ENCODE results near the gene RASGRP1.

Gene RASGRP1

DNA sequence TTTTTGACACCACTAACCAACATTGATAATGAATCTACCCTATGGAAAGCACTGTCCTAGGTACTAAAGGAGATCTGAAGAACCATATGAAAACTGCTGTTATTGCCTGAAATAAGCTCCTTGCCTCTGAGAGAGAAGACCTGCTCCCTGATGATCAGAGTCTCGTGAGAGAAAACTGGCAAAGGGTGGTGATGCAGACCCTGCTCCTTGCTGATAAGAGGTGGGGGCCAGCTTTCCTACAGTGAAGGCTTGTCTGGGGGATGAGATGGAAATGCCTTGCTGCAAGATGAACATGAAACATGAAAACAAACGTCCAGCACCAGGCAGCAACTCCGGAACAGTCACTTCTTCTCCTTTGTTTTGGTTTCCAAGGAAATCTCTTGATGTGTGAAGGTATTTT is 31.9 kb downstream of the RASGRP1 start:
- TF ChIP-seq ZNF565 (CRISPR knock-in tag; conservative IDR thresholded peaks at IDR 0.05; ENCODE audit: low read depth): no peak
- TF ChIP-seq GLIS3 (CRISPR knock-in tag; IDR thresholded peaks at IDR 0.05): no peak
- TF ChIP-seq, protein P1, sequence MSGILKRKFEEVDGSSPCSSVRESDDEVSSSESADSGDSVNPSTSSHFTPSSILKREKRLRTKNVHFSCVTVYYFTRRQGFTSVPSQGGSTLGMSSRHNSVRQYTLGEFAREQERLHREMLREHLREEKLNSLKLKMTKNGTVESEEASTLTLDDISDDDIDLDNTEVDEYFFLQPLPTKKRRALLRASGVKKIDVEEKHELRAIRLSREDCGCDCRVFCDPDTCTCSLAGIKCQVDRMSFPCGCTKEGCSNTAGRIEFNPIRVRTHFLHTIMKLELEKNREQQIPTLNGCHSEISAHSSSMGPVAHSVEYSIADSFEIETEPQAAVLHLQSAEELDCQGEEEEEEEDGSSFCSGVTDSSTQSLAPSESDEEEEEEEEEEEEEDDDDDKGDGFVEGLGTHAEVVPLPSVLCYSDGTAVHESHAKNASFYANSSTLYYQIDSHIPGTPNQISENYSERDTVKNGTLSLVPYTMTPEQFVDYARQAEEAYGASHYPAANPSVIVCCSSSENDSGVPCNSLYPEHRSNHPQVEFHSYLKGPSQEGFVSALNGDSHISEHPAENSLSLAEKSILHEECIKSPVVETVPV (CRISPR knock-in tag; IDR thresholded peaks at IDR 0.05): no peak
- ATAC-seq: no peak

DNA sequence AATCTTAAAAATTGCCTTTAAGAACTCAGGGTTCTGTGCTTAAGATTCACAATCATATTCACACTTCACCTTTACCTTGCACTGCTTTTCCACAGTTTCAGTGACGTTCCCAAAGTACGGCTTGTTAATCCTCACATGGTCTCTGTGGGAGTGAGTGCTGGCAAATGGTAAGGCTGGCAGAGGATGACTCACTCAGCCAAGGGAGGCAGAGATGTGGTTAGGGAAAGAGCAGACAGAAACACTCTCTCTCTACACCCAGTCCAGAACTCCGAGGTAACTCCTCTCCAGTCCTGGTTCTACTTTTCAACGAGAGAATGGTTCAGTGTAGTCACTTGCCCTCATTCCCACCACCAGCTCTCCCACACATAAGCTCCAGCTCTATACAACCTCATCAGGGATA is 33.1 kb downstream of the RASGRP1 start:
- TF ChIP-seq ZNF565 (CRISPR knock-in tag; conservative IDR thresholded peaks at IDR 0.05; ENCODE audit: low read depth) (no peak), PPARA (CRISPR knock-in tag; IDR thresholded peaks at IDR 0.05; ENCODE audit: borderline replicate concordance) (no peak), OSR1 (CRISPR knock-in tag; IDR thresholded peaks at IDR 0.05) (no peak)
- peak; percentile 93 for ATAC-seq

DNA sequence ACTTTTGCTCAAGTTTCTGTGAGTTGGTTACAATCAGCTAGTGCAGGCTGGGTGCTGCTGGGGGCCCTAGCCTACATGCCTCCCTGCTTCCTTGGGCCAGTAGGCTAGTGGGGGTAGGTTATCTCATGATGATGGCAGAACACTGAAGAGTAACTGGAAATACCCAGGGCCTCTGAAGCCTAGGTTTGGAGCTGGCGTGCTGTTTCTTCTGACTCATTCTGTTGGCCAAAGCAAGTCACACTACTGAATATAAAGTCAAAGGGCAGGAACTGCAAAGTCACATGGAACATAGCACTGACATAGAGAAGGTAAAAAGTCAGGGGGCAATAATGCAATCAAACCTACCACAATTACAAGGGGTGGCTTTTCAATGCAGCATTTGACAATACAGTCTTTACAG is 34.5 kb downstream of the RASGRP1 start:
- no peak for ATAC-seq
- TF ChIP-seq ZNF70 (CRISPR knock-in tag; IDR thresholded peaks at IDR 0.05): no peak
- no peak for TF ChIP-seq RARB (CRISPR knock-in tag; IDR thresholded peaks at IDR 0.05)
- no peak for TF ChIP-seq ZNF565 (CRISPR knock-in tag; conservative IDR thresholded peaks at IDR 0.05; ENCODE audit: low read depth)
- no peak for TF ChIP-seq ZNF8 (CRISPR knock-in tag; IDR thresholded peaks at IDR 0.05)
- no peak for TF ChIP-seq ISL1 (CRISPR knock-in tag; IDR thresholded peaks at IDR 0.05)
- no peak for TF ChIP-seq ZFP3 (CRISPR knock-in tag; IDR thresholded peaks at IDR 0.05)
- TF ChIP-seq, protein P2, sequence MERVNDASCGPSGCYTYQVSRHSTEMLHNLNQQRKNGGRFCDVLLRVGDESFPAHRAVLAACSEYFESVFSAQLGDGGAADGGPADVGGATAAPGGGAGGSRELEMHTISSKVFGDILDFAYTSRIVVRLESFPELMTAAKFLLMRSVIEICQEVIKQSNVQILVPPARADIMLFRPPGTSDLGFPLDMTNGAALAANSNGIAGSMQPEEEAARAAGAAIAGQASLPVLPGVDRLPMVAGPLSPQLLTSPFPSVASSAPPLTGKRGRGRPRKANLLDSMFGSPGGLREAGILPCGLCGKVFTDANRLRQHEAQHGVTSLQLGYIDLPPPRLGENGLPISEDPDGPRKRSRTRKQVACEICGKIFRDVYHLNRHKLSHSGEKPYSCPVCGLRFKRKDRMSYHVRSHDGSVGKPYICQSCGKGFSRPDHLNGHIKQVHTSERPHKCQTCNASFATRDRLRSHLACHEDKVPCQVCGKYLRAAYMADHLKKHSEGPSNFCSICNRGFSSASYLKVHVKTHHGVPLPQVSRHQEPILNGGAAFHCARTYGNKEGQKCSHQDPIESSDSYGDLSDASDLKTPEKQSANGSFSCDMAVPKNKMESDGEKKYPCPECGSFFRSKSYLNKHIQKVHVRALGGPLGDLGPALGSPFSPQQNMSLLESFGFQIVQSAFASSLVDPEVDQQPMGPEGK (CRISPR knock-in tag; IDR thresholded peaks at IDR 0.05; ENCODE audit: borderline replicate concordance): no peak
- TF ChIP-seq, protein P3, sequence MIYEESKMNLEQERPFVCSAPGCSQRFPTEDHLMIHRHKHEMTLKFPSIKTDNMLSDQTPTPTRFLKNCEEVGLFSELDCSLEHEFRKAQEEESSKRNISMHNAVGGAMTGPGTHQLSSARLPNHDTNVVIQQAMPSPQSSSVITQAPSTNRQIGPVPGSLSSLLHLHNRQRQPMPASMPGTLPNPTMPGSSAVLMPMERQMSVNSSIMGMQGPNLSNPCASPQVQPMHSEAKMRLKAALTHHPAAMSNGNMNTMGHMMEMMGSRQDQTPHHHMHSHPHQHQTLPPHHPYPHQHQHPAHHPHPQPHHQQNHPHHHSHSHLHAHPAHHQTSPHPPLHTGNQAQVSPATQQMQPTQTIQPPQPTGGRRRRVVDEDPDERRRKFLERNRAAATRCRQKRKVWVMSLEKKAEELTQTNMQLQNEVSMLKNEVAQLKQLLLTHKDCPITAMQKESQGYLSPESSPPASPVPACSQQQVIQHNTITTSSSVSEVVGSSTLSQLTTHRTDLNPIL (CRISPR knock-in tag; IDR thresholded peaks at IDR 0.05; ENCODE audit: low read depth): no peak
- TF ChIP-seq ZC3H10 (CRISPR knock-in tag; IDR thresholded peaks at IDR 0.05): no peak

DNA sequence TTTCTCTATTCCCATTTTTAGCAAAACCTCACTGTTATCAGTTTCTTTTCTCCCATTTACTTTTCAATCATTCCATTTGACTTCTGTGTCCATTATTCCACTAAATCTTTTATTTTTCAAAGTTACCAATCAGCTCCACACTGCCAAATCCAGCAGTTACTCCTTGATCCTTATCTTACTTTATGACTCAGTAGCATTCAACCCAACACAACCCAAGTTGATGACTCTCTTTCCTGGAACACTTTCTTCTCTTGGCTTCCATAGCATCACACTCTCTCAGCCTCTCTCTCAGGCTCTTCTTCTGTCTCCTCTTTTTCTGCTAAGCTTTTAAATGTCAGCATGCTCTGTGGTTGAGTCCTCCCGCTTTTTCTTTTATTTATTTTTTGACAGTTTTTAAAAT is 36.3 kb downstream of the RASGRP1 start:
- TF ChIP-seq GLIS3 (CRISPR knock-in tag; IDR thresholded peaks at IDR 0.05) (no peak), ZNF565 (CRISPR knock-in tag; conservative IDR thresholded peaks at IDR 0.05; ENCODE audit: low read depth) (no peak), ISL1 (CRISPR knock-in tag; IDR thresholded peaks at IDR 0.05) (no peak; the same call in 1 of the 2 replicates), BACH2 (CRISPR knock-in tag; IDR thresholded peaks at IDR 0.05; ENCODE audit: borderline replicate concordance) (no peak), ARNTL (CRISPR knock-in tag; IDR thresholded peaks at IDR 0.05; ENCODE audit: borderline replicate concordance, low read depth) (no peak)
- TF ChIP-seq, protein P4, sequence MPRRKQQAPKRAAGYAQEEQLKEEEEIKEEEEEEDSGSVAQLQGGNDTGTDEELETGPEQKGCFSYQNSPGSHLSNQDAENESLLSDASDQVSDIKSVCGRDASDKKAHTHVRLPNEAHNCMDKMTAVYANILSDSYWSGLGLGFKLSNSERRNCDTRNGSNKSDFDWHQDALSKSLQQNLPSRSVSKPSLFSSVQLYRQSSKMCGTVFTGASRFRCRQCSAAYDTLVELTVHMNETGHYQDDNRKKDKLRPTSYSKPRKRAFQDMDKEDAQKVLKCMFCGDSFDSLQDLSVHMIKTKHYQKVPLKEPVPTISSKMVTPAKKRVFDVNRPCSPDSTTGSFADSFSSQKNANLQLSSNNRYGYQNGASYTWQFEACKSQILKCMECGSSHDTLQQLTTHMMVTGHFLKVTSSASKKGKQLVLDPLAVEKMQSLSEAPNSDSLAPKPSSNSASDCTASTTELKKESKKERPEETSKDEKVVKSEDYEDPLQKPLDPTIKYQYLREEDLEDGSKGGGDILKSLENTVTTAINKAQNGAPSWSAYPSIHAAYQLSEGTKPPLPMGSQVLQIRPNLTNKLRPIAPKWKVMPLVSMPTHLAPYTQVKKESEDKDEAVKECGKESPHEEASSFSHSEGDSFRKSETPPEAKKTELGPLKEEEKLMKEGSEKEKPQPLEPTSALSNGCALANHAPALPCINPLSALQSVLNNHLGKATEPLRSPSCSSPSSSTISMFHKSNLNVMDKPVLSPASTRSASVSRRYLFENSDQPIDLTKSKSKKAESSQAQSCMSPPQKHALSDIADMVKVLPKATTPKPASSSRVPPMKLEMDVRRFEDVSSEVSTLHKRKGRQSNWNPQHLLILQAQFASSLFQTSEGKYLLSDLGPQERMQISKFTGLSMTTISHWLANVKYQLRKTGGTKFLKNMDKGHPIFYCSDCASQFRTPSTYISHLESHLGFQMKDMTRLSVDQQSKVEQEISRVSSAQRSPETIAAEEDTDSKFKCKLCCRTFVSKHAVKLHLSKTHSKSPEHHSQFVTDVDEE (CRISPR knock-in tag; IDR thresholded peaks at IDR 0.05): no peak

DNA sequence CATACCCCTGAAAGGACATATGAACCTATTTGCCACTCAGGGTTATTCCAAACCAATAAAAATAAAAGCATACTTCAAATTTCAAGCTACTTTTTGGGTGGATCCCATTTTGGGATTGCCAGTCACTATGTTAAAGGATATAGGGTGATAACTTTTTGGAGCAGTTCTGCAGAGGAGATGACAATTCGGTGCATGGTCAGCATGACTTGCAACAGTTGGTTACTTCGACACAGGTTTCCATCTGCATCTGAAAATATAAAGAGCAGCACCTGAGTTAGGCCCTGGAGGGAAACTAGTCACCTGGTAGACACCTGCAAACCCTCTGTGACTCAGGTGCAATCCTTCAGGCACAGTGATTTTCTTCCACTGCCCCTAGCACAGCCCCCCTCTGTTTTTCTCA is 38.5 kb downstream of the RASGRP1 start:
- ATAC-seq: no peak
- TF ChIP-seq, protein P5, sequence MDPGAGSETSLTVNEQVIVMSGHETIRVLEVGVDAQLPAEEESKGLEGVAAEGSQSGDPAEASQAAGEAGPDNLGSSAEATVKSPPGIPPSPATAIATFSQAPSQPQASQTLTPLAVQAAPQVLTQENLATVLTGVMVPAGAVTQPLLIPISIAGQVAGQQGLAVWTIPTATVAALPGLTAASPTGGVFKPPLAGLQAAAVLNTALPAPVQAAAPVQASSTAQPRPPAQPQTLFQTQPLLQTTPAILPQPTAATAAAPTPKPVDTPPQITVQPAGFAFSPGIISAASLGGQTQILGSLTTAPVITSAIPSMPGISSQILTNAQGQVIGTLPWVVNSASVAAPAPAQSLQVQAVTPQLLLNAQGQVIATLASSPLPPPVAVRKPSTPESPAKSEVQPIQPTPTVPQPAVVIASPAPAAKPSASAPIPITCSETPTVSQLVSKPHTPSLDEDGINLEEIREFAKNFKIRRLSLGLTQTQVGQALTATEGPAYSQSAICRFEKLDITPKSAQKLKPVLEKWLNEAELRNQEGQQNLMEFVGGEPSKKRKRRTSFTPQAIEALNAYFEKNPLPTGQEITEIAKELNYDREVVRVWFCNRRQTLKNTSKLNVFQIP (CRISPR knock-in tag; IDR thresholded peaks at IDR 0.05; ENCODE audit: borderline replicate concordance, low read depth): no peak
- TF ChIP-seq, protein P2 (CRISPR knock-in tag; IDR thresholded peaks at IDR 0.05; ENCODE audit: borderline replicate concordance): no peak
- TF ChIP-seq ISL1 (CRISPR knock-in tag; IDR thresholded peaks at IDR 0.05) (no peak), PPARA (CRISPR knock-in tag; IDR thresholded peaks at IDR 0.05; ENCODE audit: borderline replicate concordance) (no peak), CSDC2 (CRISPR knock-in tag; IDR thresholded peaks at IDR 0.05) (no peak), ARNTL (CRISPR knock-in tag; IDR thresholded peaks at IDR 0.05; ENCODE audit: borderline replicate concordance, low read depth) (no peak), SNAI2 (CRISPR knock-in tag; IDR thresholded peaks at IDR 0.05) (no peak)
- TF ChIP-seq, protein P3 (CRISPR knock-in tag; IDR thresholded peaks at IDR 0.05; ENCODE audit: low read depth): no peak
- TF ChIP-seq, protein P1 (CRISPR knock-in tag; IDR thresholded peaks at IDR 0.05): no peak

More for the DNA sequence above, 36.3 kb downstream of the RASGRP1 start:
- ATAC-seq: no peak

All from SK-N-SH treated with all-trans-retinoic acid at 6 μM for 48 hours (cell line).